IPS-18c (cell line): ENCODE measurements around the gene OR2V2.
"Not testable (repeated sequence)": the region's sequence is repeated elsewhere in the genome, so short reads cannot be mapped to it uniquely, and the experiment has no call there.

Experiments
- H3K4me3 ChIP-seq: 2 replicates; pipeline ENCODE4 v1.7.0; 2013; ENCODE audit warnings: low read depth, mild to moderate bottlenecking, low read length, moderate library complexity; ENCODE audit not compliant: insufficient read depth
- H3K9me3 ChIP-seq: one replicate; pipeline ENCODE4 v1.6.1; 2013; ENCODE audit warnings: mild to moderate bottlenecking, low read length, moderate library complexity; ENCODE audit not compliant: control insufficient read depth, insufficient read depth

OR2V2 gene

DNA sequence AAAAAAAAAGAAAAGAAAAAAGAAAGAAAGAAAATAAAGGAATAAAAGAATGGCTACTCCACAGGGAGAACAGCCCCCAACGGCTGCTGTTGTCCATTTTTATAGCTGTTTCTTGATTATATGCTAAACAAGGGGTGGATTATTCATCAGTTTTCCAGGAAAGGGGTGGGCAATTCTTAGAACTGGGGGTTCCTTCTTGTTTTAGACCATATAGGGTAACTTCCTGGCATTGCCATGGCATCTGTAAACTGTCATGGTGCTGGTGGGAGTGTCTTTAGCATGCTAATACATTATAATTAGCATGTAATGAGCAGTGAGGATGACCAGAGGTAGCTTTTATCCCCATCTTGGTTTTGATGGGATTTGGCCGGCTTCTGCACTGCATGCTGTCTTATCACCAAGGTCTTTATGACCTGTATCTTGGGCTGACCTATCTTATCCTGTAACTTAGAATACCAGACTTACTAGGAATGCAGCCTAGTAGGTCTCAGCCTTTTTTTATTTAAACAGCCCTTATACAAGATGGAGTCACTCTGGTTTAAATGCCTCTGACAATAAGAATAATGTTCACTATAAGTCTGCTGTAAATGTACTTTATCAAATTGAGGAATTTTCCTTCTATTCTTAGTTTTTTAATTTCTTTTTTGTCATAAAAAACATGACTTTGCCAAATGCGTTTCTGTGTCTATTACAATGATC lies 29.0 kb downstream of the OR2V2 start:
- Histone ChIP-seq H3K4me3 (no peak overlapping the region), H3K9me3 (peaks cover 2% of the 10 kb centered on the region)

DNA sequence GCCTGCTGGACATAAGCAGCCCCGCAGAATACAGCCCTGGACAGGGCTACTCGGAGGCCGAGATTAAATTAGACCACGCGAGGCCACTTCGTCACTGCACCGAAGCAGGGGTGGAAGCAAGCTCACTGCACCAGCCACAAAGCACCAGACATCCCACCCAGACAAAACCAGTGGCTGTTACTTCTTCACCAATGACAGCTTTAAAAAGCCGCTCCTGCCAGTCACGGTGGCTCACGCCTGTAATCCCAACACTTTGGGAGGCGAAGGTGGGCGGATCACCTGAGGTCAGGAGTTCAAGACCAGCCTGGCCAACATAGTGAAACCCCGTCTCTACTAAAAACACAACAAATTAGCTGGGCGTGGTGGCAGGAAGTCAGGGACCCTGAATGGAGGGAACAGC lies 30.2 kb downstream of the OR2V2 start:
- H3K9me3 ChIP-seq, H3K4me3 ChIP-seq: not testable (repeated sequence)

DNA sequence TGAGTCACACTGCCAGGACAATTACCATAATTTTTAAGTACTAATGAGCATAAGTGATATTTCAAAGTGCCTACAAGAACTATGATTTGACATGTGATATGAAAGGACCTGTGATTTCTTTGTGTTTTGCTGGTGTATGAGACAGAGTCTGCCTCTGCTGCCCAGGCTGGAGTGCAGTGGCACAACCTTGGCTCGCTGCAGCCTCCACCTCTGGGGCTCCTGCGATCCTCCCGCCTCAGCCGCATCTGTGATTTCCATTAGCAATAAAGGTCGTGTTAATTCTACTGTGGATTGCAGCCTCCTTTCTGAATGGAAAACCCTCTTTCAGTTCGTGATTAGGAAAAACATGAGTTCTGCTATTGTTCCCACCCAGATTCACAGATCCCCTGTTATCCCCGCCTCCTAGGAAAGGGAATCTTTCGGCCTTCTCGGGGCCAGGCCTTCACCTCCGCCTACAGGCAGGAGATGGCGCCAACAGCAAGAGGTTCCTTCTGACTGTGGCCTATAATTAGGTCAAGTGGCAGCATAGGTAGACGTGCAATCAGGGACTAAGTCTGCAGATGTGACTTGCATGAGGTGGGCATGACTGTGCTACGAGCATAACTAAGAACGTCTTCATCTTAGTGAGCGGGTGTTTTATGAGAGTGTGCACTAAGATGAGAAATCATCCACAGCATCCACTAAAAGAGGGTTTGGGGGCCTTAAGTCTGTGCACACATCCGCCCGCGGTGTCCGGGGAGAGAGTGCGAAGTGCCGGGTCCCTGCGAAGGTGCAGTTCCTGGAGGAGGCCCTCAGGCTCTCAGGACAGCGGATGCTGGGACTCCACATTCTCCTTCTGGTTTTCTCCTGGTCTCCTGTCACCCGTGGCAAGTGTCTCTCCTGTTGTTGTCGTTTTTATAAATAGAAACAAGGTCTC lies 34.5 kb downstream of the OR2V2 start:
- no peak overlapping the region for H3K4me3 ChIP-seq

DNA sequence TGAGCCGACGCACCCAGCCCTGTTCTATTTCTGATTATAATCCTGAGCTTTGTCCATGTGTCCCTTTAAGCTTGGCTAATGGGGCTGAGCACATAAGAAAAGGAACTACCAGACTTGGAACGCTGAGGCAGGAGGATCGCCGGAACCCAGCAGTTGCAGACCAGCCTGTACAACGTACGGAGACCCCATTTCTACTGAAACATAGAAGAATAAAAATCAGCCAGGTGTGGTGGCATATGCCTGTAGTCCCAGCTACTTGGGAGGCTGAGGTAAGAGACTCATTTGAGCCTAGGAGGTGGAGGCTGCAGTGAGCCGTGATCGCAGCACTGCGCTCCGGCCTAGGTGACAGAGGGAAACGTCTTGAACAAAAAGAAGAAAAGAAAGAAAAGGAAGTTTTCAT lies 35.3 kb downstream of the OR2V2 start:
- Histone ChIP-seq H3K4me3 (no peak overlapping the region), H3K9me3 (no peaks in the 10 kb centered on the region)

More for the DNA sequence above, 34.5 kb downstream of the OR2V2 start:
- no peaks in the 10 kb centered on the region for H3K9me3 ChIP-seq

DNA sequence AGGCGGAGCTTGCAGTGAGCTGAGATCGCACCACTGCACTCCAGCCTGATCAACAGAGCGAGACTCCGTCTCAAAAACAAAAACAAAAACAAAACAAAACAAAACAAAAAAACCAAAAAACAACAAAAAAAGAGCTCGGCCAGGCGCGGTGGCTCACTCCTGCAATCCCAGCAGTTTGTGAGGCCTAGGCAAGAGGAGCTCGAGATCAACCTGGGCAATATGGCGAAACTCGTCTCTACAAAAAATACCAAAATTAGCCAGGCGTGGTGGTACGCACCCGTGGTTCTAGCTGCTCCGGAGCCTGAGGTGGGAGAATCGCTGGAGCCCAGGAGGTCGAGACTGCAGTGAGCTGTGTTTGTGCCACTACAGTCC lies 37.4 kb downstream of the OR2V2 start:
- Histone ChIP-seq H3K9me3 (no peaks in the 10 kb centered on the region), H3K4me3 (no peak overlapping the region)

DNA sequence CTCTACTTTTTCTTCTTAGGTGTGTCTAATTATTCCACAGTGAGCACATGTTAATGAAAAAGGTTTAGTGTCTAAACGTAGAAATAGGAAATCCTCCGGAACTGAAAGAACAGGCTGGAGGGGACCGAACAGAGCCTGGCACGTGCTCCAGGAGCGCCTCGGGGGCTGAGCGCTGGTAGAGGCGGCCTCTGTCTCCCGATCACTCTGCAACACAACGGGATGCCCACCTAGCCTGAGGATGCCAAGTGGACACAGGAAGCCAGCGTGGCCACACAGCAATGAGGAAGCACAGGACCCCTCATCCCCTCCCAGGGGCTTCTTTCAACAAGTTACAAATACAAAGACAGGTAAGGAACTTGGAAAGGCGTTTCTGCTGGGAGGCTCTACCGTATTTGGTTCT lies 38.2 kb downstream of the OR2V2 start:
- Histone ChIP-seq H3K4me3 (no peak overlapping the region), H3K9me3 (no peaks in the 10 kb centered on the region)

DNA sequence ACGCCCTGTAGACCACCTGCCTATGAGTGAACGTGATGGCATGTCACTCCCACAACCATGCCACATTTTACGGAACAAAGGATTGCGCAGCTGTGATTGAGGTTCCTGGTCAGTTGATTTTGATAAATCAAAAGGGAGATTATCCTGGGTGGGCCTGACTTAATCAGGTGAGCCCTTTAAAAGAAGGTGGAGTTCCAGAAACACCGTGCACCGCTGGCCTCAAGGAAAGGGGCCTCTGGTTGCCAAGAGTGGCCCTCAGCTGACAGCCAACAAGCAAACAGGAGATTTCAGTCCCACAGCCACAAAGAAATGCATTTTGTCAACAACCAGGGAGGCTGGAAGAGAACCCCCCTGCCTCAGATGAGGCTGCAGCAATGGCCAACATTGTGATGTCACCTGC lies 38.6 kb downstream of the OR2V2 start:
- Histone ChIP-seq H3K9me3 (no peaks in the 10 kb centered on the region), H3K4me3 (no peak overlapping the region)

DNA sequence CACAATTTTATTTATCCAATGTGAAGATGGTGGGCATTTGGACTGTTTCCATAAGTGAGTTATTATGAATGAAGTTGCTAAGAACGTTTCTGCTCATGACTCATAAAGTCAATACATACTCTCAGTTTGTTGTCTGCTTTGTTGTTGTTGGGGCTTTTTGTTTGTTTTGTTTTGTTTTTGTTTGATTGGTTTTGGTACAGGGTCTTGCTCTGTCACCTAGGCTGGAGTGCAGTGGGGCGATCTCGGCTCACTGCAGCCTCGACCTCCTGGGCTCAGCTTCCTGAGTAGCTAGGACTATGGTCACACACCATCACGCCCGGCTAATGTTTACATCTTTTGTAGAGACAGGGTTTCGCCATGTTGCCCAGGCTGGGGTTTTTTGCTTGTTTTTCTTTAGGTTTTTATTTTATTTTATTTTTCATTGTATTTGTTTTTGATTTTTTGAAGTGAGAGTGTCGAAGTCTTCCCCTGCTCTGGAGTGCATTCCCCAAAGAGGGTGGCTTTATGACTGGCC lies 39.7 kb downstream of the OR2V2 start:
- no peaks in the 10 kb centered on the region for H3K9me3 ChIP-seq
- H3K4me3 ChIP-seq, result peak overlapping the region; percentile 65

DNA sequence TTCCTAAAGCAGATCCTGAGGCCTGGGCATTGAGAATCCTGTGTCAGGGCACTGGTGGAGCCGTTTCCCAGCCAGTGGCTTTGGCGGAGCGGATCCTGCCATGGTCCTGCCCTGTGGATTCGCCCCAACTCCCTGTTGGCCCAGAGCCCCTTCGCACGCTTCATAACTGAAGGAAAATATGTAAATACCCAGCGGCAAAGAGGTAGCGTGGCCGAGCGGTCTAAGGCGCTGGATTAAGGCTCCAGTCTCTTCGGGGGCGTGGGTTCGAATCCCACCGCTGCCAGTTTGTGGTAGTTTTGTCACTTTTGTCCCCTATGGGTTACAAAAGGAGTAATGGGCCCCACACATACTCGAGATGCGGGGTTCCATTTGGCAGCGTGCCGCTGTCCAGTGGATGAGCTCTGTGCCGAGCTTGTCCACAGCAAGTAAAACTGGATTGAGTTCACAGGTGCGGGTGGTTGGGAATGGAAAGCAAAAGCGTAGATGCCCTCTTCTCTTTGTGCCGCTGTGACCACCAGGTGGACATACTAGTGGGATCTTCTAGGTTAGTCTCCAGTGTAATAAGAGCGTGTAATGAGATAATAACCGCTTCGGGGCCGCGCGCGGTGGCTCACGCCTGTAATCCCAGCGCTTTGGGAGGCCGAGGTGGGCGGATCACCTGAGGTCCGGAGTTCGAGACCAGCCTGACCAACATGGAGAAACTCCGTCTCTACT lies 40.3 kb downstream of the OR2V2 start:
- Histone ChIP-seq H3K9me3 (no peaks in the 10 kb centered on the region), H3K4me3 (peak overlapping the region; percentile 65)

DNA sequence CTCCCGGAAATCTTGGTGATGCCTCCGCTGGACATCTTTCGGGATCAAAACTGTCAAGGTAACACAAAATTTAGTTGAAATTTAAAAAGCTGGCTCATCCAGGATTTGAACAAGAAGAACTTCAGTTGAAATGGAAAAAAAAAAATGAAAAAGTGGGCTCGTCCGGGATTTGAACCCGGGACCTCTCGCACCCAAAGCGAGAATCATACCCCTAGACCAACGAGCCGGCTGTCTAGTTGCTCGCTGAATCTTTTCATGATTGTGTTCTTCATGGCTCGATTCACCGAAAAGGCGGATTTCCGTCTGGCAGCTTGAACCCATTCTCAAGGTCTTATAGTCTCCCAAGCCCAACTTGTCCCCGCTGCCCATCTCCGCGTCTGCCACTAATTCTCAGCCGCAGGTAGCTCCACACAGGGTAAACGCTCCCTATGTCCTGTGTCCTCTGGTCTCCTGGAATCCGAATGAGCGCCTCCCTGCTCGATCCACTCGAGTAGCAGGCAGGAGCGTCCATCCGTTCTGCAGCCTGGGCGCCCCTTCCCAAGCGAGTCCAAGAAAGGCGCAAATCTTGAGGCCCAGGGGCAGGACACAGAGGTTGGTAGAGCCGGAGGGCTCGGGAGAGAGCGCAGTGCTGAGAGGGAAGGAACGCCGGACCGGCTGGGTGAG lies 41.4 kb downstream of the OR2V2 start:
- peak overlapping the region; percentile 65 for H3K4me3 ChIP-seq
- no peaks in the 10 kb centered on the region for H3K9me3 ChIP-seq

DNA sequence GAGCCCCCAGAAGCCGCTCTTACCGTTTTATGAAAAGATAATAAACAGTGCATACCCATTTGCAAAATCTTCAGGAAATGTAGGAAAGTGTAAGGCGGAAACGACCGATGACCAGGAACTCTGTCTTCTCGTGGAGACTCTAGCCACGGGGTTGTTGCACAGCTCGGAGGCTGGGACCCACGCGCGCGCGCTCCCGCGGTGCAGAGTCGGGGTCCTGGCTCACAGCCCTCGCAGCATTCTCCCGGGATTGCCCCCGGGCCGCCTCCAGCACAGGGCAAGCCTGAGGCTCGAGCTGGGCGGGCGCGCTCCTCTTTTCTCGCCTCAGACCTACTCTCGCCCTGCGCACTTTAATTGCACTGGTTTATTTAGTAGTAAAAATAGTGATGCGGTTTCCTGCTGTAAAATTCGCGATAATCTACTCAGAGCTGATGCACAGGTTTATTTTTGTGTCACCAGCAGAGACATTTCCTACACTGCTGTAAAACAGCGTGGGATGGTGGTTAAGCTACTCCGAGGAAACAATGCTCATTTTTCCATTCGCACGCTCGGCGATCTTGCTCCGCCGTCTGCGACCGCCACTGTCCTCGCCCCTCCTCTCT lies 42.1 kb downstream of the OR2V2 start:
- Histone ChIP-seq H3K4me3 (peak overlapping the region; percentile 65), H3K9me3 (no peaks in the 10 kb centered on the region)

DNA sequence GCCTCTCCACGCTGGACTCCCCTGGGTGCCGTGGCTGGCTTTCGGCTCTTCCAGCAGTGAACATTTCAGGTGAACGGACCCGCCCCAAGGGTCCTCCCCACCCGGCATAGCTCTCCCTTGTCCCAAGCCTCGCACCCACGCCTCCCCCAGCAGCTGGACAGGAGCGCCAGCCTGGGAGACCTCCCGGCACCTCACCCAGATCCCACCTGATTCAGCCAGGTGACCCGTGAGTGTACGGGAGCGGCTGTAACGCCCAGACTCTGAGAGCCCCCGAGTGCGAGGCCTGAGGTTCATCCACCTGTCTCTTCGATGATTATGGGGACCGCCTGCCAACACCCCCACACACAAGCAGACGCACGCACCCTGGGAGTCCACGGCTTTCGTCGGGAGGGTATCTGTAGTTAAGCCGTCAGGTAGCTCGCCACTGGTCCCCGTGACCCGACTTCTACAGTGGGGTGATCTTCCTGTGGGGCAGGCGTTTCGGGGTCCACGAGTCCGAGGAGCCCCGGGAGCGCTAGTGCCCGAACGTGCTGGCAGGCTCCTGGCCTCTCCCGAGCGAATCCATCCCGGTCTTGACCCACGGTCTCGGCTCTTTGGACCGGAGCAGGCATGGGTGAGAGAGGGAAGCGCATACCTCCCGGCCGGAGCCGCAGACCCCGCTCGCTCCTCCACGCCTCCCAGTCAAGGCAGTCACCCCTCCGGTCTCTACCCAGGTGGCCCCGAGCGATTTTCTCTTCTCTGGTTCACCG lies 42.8 kb downstream of the OR2V2 start:
- Histone ChIP-seq H3K4me3 (peak overlapping the region; percentile 65), H3K9me3 (no peaks in the 10 kb centered on the region)

DNA sequence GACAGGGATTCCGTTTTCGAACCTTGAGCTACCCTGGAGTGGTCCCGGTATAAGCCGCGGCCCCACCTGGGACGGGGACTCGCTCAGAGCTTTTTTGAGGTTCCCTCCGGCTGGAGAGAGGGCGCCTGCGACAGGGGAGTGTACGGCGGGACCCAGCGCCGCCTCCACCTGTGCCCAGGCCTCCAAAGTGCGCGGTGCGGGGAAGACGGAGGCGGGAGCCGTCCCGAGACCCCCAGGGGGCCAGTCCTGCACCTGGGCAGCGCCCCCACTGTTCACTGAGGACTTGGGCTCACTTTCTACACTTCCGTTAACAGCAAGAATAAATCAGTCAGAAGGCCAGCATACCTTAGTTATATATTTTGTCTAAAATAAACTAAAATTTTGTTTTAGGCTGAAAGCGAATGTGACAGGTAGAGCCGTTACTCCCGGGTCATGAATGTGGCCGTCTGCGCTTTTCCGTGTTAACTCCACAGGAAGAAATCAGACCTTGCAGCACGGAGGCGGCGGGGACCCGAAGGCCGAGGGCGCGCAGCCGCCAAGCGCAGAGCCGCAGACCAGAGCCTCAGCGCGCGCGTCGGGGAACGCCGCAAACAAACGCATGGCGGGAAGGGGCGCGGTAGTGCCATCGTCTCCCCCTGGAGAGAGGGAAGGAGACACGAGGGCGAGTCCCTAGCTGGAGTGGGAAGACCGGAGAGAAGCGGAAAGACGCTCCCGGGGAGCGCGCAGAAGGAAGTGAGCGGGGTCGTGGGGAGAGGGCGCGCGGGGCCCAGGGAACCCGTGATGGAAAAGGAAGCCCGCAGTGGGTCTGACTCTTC lies 43.5 kb downstream of the OR2V2 start:
- Histone ChIP-seq H3K4me3 (peak overlapping the region; percentile 65), H3K9me3 (no peaks in the 10 kb centered on the region)

DNA sequence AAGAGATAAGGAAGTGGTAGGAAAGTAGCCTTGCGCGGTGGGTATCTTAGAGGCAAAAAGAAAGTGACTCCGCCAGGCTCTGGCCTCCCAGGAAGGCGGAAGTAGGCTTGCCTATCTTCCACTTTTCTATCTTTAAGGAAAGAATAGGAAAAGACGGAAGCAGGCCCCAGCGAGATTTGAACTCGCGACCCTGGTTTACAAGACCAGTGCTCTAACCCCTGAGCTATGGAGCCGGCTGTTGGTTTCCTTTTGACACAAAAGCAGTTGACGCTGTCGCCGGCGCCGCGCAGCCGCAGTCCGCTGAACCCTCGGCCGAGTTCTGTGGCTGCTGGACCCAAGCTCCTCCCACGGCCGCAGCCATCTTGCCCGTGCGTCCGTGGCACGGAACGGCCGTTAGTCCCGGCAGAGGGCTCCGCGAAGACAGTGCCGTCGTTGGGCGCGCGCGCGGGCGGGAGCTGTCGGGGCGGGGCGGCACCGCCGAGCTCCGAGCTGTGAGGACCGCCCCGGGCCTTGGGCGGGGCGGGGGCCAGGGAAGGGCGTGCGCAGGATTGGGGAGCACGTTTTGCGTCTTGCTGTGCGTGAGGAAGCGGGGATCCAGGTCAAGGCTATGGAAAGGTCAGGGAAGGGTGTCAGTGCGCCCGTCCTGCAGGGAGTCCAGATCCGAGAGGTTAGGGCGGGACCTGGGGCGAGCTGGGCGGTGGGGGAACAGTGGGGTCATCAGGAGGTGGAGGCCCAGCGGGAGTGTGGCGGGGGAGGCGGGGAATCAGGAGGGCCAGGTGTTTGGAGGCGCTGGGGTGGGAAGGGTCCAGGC lies 44.3 kb downstream of the OR2V2 start:
- peak overlapping the region; percentile 81 for H3K4me3 ChIP-seq
- H3K9me3 ChIP-seq, result no peaks in the 10 kb centered on the region
